Epithelial cell of proximal tubule (primary cell): ENCODE results near the gene SCD5. TPM values are rescaled to one million over a fixed set of nuclear protein-coding genes. Genes with fewer than 3 reads are reported as not detected.

ENCODE experiments used
- DNase-seq: peaks from one replicate; pipeline ENCODE4 v3.0.0-alpha.2; 2011; ENCODE audit warnings: low read depth
- H3K4me3 ChIP-seq: 2 replicates; pipeline ENCODE4 v1.5.1; 2011; ENCODE audit warnings: low read depth, mild to moderate bottlenecking, low read length
- CTCF ChIP-seq: conservative IDR thresholded peaks from 2 replicates; pipeline ENCODE4 v1.5.1; 2012; ENCODE audit warnings: low read depth, mild to moderate bottlenecking, low read length
- total RNA-seq: library from RNA; depleted of rRNA; stranded (reverse); fragments of >200 nt; gene quantifications from 2 replicates; pipeline ENCODE4 v1.2.3, GENCODE V29; 2015

SCD5 gene
- total RNA-seq, 1 donor from 2014 or later, result 22.7 TPM

DNA sequence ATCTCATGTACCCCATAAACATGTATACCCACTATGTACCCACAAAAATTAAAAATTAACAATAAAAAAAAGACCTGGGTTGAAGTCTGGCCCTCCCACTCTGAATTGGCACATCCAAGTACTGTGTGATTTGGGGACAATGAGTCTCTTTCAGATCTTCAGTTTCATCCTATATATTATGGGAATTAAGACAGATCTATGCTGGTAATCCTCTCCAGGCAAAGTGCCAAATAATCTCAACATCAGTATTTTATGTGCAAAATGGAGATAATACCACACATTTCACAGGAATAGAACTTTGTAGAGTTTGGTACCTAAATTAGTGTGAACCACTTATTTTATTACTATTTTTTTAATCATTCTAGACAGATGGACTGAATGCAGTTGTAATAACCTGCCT, 11.0 kb upstream of the SCD5 start:
- H3K4me3 ChIP-seq, result no peak overlapping the region
- TF ChIP-seq CTCF, result no peak
- DNase-seq, result no peak

GRCh38 chr4:82803746-82804145, 5.2 kb upstream of the SCD5 start:
- DNase-seq, result no peak

GRCh38 chr4:82802911-82803310, 4.3 kb upstream of the SCD5 start:
- no peak for DNase-seq
- H3K4me3 ChIP-seq, result no peak overlapping the region
- TF ChIP-seq CTCF, result no peak

More at GRCh38 chr4:82803746-82804145, 5.2 kb upstream of the SCD5 start:
- TF ChIP-seq CTCF, result no peak
- no peak overlapping the region for H3K4me3 ChIP-seq

DNA sequence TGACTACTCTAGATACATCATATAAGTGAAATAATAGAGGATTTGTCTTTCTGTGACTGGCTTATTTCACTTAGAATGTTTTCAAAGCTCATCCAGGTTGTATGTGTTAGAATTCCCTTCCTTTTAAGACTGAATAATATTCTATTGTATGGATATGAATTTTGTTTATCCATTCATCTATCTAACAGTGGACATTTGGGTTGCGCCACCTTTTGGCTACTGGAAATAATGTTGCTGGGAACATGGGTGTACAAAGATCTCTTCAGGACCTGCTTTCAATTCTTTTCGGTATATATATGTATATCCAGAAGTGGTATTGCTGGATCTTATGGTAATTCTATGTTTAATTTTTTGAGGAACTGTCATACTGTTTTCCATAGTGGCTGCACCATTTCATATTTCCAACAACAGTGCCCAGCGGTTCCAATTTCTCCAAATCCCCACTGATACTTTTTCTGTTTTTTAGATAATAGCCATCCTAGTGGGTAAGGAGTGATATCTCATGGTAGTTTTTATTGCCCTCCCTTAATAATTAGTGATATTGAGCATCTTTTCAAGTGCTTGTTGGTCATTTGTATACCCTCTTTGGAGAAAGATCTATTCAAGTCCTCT, 3.4 kb upstream of the SCD5 start:
- TF ChIP-seq CTCF, result peak; percentile 62
- H3K4me3 ChIP-seq, result no peak overlapping the region
- no peak for DNase-seq

DNA sequence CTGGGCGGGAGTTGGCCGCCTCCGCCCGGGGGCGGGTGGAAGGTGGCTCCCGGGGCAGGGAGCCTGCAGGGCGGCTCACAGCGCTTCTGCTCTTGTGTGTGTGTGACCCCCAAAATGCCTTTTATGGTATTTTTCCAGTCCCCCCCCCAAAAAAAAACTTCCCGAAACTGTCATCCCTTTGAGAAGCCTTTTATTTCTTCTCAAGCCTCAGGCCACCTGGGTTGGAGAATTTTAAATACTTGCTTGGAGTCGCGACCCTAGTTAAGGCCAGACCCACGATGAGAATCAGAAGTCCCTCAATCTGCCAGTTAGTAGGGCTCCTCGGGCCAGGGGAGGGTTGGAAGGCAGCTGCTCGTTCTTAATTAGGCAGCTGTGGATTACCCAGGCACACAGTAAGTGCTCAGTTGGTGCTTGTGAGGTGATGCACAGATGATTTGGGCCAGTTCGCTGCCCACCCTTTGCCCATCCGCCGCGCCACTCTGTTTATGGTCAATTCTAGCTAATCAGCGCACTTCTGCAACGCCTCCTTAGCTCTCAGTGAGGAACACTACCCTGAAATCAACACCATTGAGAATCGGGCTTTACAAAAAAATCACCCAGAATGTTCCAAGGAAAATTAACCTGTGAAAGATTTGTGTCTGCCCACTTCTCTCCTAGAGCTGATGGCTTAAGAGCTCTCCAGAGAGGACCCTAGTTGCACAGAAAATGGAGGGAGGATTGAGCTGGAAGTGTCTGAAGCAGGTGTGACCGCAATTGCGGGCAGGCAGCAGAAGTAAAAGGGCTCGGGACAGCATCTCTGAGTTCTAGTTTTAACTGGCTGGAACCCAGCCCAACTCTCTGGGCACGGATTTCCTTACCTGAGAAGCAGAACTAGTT, 648 bp upstream of the SCD5 start:
- no peak for DNase-seq
- H3K4me3 ChIP-seq, result peak overlapping the region; percentile 77
- TF ChIP-seq CTCF, result no peak

DNA sequence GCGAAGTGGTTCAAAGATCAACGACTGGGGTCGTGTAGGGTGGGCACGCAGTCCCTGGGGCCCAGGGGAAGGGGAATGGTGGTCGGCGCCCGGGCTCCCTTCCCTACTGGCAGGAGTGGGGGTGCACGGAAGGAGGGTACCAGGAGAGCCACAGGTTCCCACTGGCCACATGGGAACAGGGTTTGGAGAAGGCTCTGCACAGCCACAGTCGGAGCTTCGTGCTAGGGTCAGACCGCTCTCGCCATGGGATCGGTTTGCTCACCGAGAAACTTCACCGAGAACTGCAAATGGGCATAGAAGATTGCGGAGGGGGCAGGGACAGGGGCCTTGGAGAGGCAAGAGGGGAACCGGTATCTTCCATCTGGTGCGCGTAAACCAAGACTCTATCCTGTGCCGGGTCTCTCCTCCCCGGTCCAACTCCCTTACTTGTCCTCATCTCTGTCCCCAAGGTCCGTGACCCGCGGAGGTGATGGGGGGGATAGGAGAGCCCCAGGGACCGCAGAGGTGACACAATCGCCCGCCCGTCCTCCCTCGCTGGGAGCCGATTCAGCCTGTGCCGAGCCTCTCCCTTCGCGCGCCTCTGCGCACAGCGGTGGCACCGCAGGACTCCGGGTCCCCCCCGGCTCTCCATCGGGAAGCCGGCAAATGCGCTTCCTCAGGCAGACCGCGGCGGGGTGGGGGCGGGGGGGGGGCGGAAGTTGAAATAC, 1.0 kb downstream of the SCD5 start:
- no peak for DNase-seq
- H3K4me3 ChIP-seq, result peak overlapping the region; percentile 77
- TF ChIP-seq CTCF, result no peak
